NCI-H524 (cell line): ENCODE data around the gene NINL.
"Not testable (repeated sequence)": the region's sequence is repeated elsewhere in the genome, so short reads cannot be mapped to it uniquely, and the experiment has no call there.

ENCODE experiments used
- DNase-seq, 2 experiments: peaks; one replicate each; lab custom pipeline; 2025; lab: John Stamatoyannopoulos, UW

Gene NINL

GRCh38 chr20:25584905-25585704, at the start of gene NINL:
TSS of gene NINL (minus strand) at chr20:25585531. CDS start at chr20:25526587, 58,944 bp downstream.
- peak; percentile 33 to 68 for DNase-seq

- DNase-seq, result no peak
Observed at GRCh38 chr20:25632940-25633790, 47.8 kb upstream of the NINL start.

GRCh38 chr20:25630615-25631014, 45.3 kb upstream of the NINL start:
- not testable (repeated sequence) for DNase-seq

- no peak for DNase-seq
Observed at GRCh38 chr20:25629816-25630499, 44.6 kb upstream of the NINL start.

- DNase-seq, result no peak
Observed at GRCh38 chr20:25626779-25627178, 41.4 kb upstream of the NINL start.

- DNase-seq, result no peak
Observed at GRCh38 chr20:25624500-25624939, 39.2 kb upstream of the NINL start.

- DNase-seq, result peak; percentile 98 to 99
Observed at GRCh38 chr20:25623736-25624499, 38.6 kb upstream of the NINL start, which contains the start of gene NANP. TSS of gene NANP (minus strand) at chr20:25624014. CDS start at chr20:25623948, 66 bp downstream.

- DNase-seq, result peak in 1 of 2 experiments; percentile 64
Observed at GRCh38 chr20:25623225-25623735, 37.9 kb upstream of the NINL start.

- DNase-seq, result no peak
Observed at GRCh38 chr20:25622450-25623224, 37.3 kb upstream of the NINL start.

GRCh38 chr20:25622049-25622448, 36.7 kb upstream of the NINL start:
- no peak for DNase-seq

GRCh38 chr20:25619514-25619913, 34.2 kb upstream of the NINL start:
- DNase-seq, result no peak

GRCh38 chr20:25608774-25609173, 23.4 kb upstream of the NINL start:
- DNase-seq, result no peak

- no peak for DNase-seq
Observed at GRCh38 chr20:25606094-25606695, 20.9 kb upstream of the NINL start.

- DNase-seq, result no peak
Observed at GRCh38 chr20:25605148-25605547, 19.8 kb upstream of the NINL start.

GRCh38 chr20:25604611-25605010, 19.3 kb upstream of the NINL start:
- DNase-seq, result no peak

GRCh38 chr20:25602914-25603309, 17.6 kb upstream of the NINL start:
- DNase-seq, result not testable (repeated sequence)

GRCh38 chr20:25602191-25602913, 17.0 kb upstream of the NINL start:
- not testable (repeated sequence) for DNase-seq

- DNase-seq, result no peak
Observed at GRCh38 chr20:25601659-25602058, 16.3 kb upstream of the NINL start.

GRCh38 chr20:25600632-25601031, 15.3 kb upstream of the NINL start:
- DNase-seq, result no peak
